K562 treated with DMSO at 1 percent for 48 hours (cell line): Measurements from ENCODE around the gene EFEMP2. TPM values are rescaled to one million over a fixed set of nuclear protein-coding genes. Genes with fewer than 3 reads are reported as not detected.

Source experiments
- total RNA-seq: library from RNA; unstranded; fragments of 300-600 nt; gene quantifications from 2 replicates; pipeline ENCODE4 v1.2.3, GENCODE V29; 2022; ENCODE audit warnings: low replicate concordance; ENCODE audit errors: extremely low read depth

The EFEMP2 gene
- total RNA-seq: not detected in 2 replicates

DNA sequence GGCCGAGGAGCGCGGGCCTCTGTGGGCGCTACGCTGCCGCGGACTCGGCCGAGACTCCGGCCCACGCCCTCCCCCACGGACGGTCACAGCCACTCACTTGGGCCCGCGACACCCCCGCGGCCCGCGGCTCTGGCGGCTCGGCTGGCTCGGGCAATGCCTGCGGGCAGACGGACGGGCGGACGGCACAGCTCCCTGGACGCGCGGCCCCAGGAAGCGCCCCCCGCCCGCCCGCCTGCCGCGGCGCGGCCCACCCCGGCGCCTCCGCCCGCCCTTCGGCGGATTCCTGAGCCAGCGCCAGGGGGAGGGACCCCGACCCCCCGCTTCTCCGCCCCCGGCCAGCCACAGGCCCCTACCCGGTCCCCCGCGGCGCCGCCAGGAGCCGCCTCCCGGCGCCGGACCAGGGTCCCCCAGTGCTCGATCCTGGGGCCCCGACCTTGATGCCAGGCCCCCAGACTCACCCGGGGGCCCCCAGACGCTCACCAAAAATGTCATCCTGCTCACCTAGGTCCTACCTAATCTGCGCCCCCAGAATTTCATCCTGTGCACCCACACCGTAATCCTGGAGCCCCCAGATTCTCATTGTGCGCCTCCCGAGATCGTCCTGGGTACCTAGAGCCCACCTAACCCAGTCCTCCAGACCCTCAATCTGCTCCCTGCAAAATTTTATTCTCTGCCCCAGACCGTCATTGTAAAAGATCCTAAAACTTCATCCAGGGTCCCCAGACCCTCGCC lies at the start of gene EFEMP2:
Gene EFEMP2, minus strand, starts transcription at position 215 of the 732 bp plus-strand sequence. CDS start 446 bp downstream, outside the sequence.

DNA sequence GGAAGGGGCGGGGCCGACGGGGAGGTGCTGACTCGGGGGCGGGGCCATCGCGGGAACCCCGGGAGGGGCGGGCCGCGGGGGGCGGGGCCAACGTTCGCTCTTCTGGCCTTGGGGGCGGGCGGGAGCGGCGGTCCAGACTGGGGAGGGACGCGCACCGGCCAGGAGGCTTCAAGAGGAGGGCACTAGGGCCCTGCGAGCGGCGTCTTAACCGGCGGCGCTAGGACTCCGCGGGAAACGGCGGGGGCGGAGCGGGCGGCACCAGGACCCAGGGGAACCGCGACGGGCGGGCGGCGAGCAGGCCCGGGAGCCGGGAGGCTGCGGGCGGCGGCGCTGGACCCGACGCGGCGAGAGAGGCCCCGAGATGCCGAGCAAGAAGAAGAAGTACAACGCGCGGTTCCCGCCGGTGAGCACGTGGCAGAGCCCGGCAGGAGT lies 46.6 kb upstream of the EFEMP2 start, which contains the start of gene DRAP1:
Gene DRAP1, plus strand, starts transcription at position 286 of the 432 bp plus-strand sequence. Its CDS starts 76 bp downstream, at position 362.

DNA sequence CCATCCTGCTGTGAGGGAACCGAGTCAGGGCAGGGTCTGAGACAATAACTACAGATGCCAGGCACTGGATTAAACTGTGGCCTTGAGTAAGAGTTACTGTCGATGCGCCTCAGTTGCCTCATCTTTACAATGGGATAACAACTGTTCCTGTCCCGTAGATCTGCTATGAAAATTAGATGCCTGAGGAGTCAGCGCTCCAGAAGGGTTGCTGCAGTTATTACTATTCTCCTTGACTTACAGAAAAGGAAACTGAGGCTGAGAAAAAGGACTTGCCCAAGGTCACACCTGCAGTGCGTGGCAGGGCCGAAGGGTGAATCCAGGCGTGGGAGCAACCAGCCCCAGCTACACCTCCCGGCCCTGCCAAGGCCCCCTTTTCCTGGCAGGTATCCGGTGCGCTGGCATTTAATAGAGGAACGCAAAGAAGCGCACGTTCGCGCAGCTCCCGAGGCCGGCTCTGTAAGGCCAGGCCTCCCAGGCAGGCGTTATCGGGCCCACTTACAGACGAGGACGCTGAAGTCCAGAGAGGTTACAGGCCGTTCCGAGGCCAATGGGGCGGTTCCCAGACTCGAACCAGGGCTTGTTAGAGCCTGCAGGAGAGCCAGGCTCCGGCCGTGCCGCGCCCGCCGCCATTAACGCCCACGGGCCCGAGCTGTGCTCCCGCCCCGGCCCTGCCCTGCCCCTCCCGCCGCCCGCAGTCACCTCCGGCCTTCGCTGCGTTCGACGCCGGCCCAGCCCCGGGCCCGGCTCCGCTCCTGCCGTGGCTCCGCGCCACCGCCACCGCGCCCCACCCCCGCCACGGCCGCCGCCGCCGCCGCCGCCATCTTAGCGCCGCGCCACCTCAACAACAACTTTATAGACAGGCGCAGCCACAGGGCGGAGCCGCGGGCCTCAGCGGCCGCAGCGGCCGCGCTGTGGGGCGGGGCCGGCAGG lies 45.9 kb upstream of the EFEMP2 start, which contains the start of gene C11orf68:
Gene C11orf68, minus strand, starts transcription at position 852 of the 930 bp plus-strand sequence. Its CDS starts 31 bp downstream, at position 821.

DNA sequence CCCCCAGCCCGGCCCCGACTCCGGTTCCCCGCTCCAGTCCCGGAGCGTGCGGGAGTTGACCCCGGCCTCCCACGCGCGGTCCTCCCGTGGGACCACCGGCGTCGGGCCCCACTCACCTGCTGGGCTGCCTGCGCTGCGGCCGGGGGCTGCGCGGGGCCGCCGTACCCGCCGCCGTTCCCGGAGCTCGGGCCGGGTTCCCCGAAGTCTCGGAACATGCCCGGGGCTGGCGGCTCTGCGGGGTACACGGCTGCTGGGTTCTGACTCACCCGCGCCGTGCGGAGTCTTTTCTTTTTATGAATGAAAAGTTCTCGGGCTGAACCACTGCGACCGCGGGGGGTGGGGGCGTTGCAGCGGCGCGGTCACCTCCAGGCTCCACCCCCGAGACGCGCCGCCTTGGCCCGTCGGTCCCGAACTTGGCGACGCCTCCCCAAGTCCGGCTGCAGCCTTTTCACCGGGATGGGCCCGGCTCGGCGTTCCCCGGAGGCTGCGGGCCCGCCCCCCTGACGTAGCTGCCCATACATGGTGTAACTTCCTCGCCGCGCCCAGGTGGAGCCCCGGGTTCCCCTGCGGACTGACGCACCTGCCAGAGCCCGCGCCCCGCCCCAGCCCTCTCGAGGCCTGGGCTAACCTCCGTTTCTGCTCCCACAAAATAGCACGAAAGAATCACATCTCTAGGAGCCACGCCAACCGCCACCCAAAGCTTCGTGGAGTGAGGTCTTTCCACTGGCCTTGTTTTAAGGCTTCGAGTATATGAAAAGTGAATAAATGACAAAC lies 27.7 kb upstream of the EFEMP2 start, which contains the start of gene FOSL1:
Gene FOSL1, minus strand, starts transcription at position 264 of the 774 bp plus-strand sequence. Its CDS starts 49 bp downstream, at position 215.

DNA sequence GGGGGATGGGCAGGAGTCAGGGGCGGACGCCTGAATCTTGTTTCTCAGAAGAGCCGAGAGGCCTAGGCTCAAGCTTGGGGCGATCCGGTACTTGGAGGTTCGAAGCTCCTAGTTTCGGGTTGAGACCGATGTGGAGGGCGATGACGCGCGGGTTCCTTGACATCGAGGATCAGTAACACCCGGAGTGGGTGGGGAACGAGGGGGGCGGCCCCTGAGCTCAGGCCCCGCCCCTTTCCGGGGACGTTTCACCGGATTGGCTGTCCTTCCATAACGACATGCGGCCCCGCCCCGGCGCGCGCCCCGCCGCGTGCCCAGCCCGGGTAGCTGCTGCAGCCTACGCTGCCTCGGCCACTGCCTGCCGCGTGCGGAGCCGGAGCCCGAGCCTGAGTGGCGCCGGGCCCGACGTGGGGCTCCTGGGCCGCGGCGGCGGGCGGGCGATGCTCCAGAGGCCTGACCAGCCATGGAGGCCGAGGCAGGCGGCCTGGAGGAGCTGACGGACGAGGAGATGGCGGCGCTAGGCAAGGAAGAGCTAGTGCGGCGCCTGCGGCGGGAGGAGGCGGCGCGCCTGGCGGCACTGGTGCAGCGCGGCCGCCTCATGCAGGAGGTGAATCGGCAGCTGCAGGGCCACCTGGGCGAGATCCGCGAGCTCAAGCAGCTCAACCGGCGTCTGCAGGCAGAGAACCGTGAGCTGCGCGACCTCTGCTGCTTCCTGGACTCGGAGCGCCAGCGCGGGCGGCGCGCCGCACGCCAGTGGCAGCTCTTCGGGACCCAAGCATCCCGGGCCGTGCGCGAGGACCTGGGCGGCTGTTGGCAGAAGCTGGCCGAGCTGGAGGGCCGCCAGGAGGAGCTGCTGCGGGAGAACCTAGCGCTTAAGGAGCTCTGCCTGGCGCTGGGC lies 18.0 kb upstream of the EFEMP2 start, which contains the start of gene CCDC85B:
Gene CCDC85B, plus strand, starts transcription at position 350 of the 895 bp plus-strand sequence. Its CDS starts 111 bp downstream, at position 461.

DNA sequence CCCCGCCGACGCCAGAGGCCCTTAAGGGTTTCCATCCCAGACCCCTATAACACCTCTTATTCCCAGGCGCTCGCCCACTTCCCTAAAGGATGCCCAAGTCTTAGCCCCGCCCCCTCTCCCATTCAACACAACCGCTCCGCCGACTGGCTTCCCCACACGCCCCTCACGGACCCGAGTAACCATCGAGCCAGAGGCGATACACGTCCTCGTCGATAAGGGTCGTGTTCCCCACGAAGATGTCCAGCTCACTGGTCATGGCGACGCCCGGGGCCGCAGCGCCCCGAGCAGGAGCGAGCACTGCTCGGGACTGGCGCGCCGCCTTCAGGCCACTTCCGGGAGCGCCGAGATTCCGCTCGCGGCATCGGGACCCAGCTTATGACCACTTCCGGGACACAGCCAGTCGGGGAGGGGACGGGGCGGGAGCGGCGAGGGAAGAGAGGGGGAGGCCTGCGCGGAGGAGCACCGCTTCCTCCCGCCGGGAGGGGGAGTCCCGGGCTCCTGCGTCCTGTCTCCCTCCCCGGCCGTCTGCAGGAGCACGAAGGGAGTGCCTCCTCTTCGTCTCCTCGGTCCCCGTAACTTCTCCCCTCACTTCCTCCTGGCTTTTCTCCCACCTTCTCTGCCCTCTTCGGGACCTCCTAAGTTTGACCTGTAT lies 15.7 kb upstream of the EFEMP2 start, which contains the start of gene FIBP:
Gene FIBP, minus strand, starts transcription at position 309 of the 652 bp plus-strand sequence. Its CDS starts 53 bp downstream, at position 256.

DNA sequence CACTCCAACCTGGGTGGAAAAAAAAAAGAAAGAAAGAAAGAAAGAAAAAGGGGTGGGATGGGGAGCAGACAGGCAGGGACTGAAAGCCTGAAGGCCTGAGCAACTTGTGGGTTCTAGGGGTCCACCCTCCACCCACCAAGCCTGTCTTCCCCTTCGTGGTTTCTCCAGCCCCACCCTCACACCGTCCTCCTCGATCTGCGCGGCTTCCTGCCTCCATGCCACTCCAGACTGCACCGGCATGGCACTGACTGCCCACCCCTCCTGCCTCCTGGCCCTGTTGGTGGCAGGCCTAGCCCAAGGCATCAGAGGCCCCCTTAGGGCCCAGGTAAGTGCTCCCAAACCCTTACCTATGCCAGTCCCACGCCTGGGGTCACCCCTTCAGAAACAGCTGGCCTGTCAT lies 7.0 kb upstream of the EFEMP2 start, which contains the start of gene CTSW:
Gene CTSW, plus strand, starts transcription at position 221 of the 400 bp plus-strand sequence. Its CDS starts 18 bp downstream, at position 239.

DNA sequence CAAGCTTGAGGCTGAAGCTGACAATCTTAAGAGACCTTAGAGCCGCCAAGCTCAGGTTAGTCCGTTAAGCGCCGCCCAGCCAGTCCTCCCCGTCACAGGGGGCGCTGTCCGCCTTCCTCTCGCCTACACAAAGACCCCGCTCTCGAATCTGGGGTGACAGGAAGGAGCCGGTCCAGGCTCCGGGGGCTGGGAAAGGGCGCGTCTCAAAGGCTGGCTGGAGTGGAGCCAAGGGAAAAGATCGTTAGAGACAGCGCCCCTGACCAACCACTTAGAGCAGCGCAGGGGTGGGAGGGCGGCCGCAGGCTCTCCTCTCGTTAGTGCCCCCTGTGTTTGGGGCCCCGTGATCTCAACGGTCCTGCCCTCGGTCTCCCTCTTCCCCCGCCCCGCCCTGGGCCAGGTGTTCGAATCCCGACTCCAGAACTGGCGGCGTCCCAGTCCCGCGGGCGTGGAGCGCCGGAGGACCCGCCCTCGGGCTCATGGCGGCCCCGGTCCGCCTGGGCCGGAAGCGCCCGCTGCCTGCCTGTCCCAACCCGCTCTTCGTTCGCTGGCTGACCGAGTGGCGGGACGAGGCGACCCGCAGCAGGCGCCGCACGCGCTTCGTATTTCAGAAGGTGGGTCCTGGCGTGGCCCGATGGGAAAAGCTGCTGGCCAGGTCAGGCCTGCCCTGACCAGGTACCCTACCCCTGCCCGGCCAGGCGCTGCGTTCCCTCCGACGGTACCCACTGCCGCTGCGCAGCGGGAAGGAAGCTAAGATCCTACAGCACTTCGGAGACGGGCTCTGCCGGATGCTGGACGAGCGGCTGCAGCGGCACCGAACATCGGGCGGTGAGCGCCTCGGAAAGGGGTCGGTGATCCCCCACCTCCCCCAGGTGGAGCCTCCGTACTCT lies 12.1 kb downstream of the EFEMP2 start, which contains the start of gene MUS81:
Gene MUS81, plus strand, starts transcription at position 156 of the 887 bp plus-strand sequence. Its CDS starts 321 bp downstream, at position 477.

DNA sequence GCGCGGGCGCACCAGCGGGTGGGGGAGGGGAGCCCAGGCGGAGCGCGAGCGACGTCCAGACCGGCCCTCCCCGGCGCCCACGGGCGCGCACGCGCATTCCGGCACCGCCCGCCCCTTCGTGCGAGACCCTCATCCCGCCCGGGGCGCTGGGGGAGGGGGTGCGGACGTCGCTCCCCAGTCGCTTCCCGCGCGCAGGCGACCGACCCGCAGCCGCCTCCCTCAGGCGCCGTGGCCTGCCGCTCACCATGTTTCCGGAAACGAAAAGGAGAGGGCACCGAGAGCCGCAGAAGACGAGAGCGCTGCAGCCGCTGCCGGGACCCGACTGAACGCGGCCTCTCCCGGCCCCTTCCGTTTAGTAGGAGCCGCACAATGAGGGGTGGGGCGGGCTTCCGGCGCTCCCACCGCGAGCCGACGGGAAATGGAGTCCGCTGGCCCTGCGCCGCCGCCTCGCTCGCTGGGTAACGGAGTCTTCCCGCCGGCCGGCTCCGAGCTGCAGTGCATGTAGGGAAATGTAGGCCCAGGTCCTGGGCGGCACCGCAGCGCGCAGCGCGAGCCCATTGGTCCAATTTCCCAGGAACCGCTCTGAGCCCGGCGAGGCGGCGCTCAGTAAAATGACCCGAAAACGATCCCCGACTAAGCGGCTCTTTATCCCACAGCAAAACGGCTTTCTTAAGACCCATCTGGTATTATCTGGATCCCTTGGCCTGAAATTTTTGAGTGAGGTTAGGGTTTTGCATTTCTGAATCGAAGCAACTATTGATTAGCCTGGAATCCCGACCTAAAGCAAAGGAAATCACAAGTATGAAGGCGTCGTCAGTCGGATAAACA lies 14.5 kb downstream of the EFEMP2 start, which contains the start of gene CFL1:
Gene CFL1, minus strand, starts transcription at position 328 of the 828 bp plus-strand sequence. Its CDS starts 81 bp downstream, at position 247.

DNA sequence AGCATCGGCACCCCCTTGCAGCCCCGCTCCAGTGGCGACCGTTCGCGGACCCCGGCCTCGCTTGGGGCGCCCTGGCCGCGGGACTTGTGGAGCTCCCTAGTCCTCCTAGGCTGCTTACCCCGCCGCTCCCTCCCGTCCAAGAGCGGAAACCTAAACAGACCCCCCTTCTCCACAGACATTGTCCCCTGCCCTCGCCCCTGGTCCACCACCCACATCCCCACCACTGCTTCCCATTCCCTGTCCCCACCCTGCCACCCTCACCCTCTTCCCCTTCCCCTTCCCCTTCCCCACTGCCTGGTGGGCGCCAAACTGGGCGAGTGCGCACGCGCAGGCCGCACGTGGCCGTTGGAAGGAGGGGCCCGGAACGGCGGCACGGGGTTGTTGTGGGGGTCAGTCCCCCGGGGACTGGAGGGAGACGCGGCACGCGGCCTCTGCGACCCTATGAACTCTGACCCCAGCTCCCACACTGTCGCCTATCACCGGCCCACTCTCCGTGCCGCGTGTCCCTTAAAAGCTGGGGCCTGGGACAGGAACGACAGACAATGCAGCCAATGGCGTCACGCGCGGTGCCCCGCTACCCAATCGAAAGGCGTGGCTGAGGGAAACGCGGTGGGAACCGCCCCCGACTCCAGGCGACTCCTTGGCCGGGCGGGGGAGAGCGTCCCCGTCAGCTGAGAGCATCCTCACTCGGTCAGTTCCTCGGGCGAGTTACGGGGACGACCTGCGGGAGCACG lies 39.1 kb downstream of the EFEMP2 start, which contains the start of gene SNX32:
Gene SNX32, plus strand, starts transcription at position 667 of the 734 bp plus-strand sequence. CDS start 103 bp downstream, outside the sequence.

Other genes with a start within 250 kb of the EFEMP2 start
- gene SIPA1, start 234.7 kb downstream of the EFEMP2 start, total RNA-seq: 104 TPM in 1 of 2 replicates, not detected in the other
- not detected in 2 replicates for gene RELA, start 209.9 kb downstream of the EFEMP2 start, total RNA-seq
- gene KAT5, start 160.5 kb downstream of the EFEMP2 start, total RNA-seq: not detected in 2 replicates
- gene RNASEH2C, start 152.0 kb downstream of the EFEMP2 start, total RNA-seq: not detected in 2 replicates
- not detected in 2 replicates for gene AP5B1, start 91.8 kb downstream of the EFEMP2 start, total RNA-seq
- not detected in 2 replicates for gene OVOL1, start 85.7 kb downstream of the EFEMP2 start, total RNA-seq
- not detected in 2 replicates for gene SNX32, start 38.8 kb downstream of the EFEMP2 start, total RNA-seq
- gene CFL1, start 14.6 kb downstream of the EFEMP2 start, total RNA-seq: 572 TPM in 1 of 2 replicates, not detected in the other
- not detected in 2 replicates for gene MUS81, start 12.4 kb downstream of the EFEMP2 start, total RNA-seq
- gene CTSW, start 7.0 kb upstream of the EFEMP2 start, total RNA-seq: not detected in 2 replicates
- not detected in 2 replicates for gene FIBP, start 15.7 kb upstream of the EFEMP2 start, total RNA-seq
- not detected in 2 replicates for gene CCDC85B, start 17.9 kb upstream of the EFEMP2 start, total RNA-seq
- gene FOSL1, start 27.6 kb upstream of the EFEMP2 start, total RNA-seq: not detected in 2 replicates
- not detected in 2 replicates for gene C11orf68, start 46.3 kb upstream of the EFEMP2 start, total RNA-seq
- not detected in 2 replicates for gene DRAP1, start 46.6 kb upstream of the EFEMP2 start, total RNA-seq
- not detected in 2 replicates for gene TSGA10IP, start 72.7 kb upstream of the EFEMP2 start, total RNA-seq
- gene SART1, start 88.9 kb upstream of the EFEMP2 start, total RNA-seq: not detected in 2 replicates
- gene EIF1AD, start 129.4 kb upstream of the EFEMP2 start, total RNA-seq: not detected in 2 replicates
- gene BANF1, start 129.7 kb upstream of the EFEMP2 start, total RNA-seq: not detected in 2 replicates
- gene CST6, start 139.2 kb upstream of the EFEMP2 start, total RNA-seq: not detected in 2 replicates
- gene CATSPER1, start 153.7 kb upstream of the EFEMP2 start, total RNA-seq: not detected in 2 replicates
- gene GAL3ST3, start 176.4 kb upstream of the EFEMP2 start, total RNA-seq: not detected in 2 replicates
- gene SF3B2, start 179.6 kb upstream of the EFEMP2 start, total RNA-seq: not detected in 2 replicates
- gene PACS1, start 197.5 kb upstream of the EFEMP2 start, total RNA-seq: not detected in 2 replicates